Measurements from ENCODE around the gene RGPD4. TPM values are rescaled to one million over a fixed set of nuclear protein-coding genes. Genes with fewer than 3 reads are reported as not detected.

Gene RGPD4
- total RNA-seq, 1 experiment from 2014 or later, result 0.07 TPM

DNA sequence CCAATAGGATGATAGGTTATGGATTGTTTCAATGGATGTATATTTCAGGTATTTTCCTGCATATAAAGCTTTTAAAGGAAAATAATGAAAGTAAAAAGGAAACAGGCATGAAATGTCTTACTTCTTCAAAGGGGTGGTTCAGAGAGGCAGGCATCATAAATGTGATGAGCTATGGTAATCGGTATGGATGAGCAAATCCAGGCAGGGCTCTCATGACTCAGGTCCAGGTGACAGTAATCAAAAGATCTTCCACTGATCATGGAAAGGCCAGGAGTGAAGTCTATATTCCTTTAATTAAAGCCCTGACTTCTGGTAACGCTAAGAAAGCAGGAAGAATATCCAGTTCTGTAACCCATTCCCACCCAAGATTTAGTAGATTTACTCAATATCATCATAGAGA, 48.7 kb upstream of the RGPD4 start (continued):
- TF ChIP-seq, protein P1, sequence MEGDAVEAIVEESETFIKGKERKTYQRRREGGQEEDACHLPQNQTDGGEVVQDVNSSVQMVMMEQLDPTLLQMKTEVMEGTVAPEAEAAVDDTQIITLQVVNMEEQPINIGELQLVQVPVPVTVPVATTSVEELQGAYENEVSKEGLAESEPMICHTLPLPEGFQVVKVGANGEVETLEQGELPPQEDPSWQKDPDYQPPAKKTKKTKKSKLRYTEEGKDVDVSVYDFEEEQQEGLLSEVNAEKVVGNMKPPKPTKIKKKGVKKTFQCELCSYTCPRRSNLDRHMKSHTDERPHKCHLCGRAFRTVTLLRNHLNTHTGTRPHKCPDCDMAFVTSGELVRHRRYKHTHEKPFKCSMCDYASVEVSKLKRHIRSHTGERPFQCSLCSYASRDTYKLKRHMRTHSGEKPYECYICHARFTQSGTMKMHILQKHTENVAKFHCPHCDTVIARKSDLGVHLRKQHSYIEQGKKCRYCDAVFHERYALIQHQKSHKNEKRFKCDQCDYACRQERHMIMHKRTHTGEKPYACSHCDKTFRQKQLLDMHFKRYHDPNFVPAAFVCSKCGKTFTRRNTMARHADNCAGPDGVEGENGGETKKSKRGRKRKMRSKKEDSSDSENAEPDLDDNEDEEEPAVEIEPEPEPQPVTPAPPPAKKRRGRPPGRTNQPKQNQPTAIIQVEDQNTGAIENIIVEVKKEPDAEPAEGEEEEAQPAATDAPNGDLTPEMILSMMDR (IDR thresholded peaks at IDR 0.05 in 2 of 3, conservative IDR thresholded peaks at IDR 0.05 in 1 of 3; ENCODE audit: borderline replicate concordance in 1 of 3, insufficient read depth in 1 of 3, low read depth in 2 of 3, low read length in 2 of 3), result no peak
- TF ChIP-seq EGR1 (IDR thresholded peaks at IDR 0.05; ENCODE audit: low read depth) (no peak), POLR2A (IDR thresholded peaks at IDR 0.05; ENCODE audit: borderline replicate concordance, extremely low read depth, insufficient read depth, insufficient read length) (no peak), FOSL1 (IDR thresholded peaks at IDR 0.05; ENCODE audit: low read depth) (no peak)

DNA sequence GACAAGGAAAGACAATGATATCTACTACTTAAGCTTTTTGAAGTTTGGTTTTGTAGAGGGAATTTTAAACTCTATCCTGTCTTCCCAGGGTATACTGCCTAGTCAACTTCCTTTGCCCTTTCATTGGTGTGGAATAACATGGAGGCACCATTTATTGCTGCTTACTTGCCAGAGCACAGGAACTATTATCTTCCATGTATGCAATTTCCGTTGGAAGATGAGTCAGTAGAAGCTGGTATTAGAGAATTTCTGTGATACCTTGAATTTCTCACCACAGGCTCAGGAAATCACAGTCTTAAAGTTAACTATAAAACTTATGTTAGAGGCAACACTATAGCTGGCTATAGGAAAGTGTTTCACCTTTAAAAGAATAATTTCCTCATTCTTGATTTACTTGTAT, 40.9 kb upstream of the RGPD4 start:
- H4K20me1 ChIP-seq (ENCODE audit: insufficient read depth), result no peaks in the 10 kb centered on the region
- no peak for DNase-seq (ENCODE audit: low read depth, low spot score)
- H3K4me3 ChIP-seq (replicated peaks in 1 of 2; ENCODE audit: low read depth in 1 of 2, low read length in 2 of 2), result no peak overlapping the region
- ATAC-seq, result no peak
- no peaks in the 10 kb centered on the region for H3K79me2 ChIP-seq (ENCODE audit: insufficient read depth, low read length)
- no peak overlapping the region for H3K4me2 ChIP-seq (ENCODE audit: low read length)
- no peak overlapping the region for H3K27ac ChIP-seq (ENCODE audit: low read depth, low read length)
- no peak overlapping the region for H3K9ac ChIP-seq (ENCODE audit: low read length)
- no TSS peak for BruUV-seq (replicated peaks)
- ChIA-PET CTCF (no interaction called here), POLR2A (no interaction called here), RAD21 (ENCODE audit: low non-redundant PET in 1 of 2, low total read pairs in 2 of 2, uncharacterized antibody in 2 of 2, unreplicated experiment in 2 of 2) (no interaction called here)
- peaks cover 4 to 16% of the 10 kb centered on the region in 2 experiments; a peak in 2 of 4 replicates for H3K9me3 ChIP-seq (ENCODE audit: control insufficient read depth in 1 of 2, insufficient read depth in 1 of 2, low read depth in 1 of 2, low read length in 2 of 2)
- no peaks in the 10 kb centered on the region for H3K9me2 ChIP-seq (ENCODE audit: insufficient read depth)
- no peak for TF ChIP-seq FOSL1 (IDR thresholded peaks at IDR 0.05; ENCODE audit: low read depth)
- TF ChIP-seq EZH2phosphoT487 (IDR thresholded peaks at IDR 0.05; ENCODE audit: borderline replicate concordance), result no peak
- intact Hi-C loops (cut with micrococcal nuclease), result no loop called here
- no peak overlapping the region for H2AFZ ChIP-seq (ENCODE audit: low read depth, low read length, poor library complexity, severe bottlenecking)
- H3K27me3 ChIP-seq (ENCODE audit: insufficient read depth, low read length), result no peaks in the 10 kb centered on the region
- H3K36me3 ChIP-seq (ENCODE audit: control insufficient read depth in 1 of 2, insufficient read depth in 2 of 2, low read length in 2 of 2), result no peaks in the 10 kb centered on the region
- H3K4me1 ChIP-seq (ENCODE audit: control insufficient read depth in 1 of 2, insufficient read depth in 2 of 2, low read length in 2 of 2), result no peaks in the 10 kb centered on the region

DNA sequence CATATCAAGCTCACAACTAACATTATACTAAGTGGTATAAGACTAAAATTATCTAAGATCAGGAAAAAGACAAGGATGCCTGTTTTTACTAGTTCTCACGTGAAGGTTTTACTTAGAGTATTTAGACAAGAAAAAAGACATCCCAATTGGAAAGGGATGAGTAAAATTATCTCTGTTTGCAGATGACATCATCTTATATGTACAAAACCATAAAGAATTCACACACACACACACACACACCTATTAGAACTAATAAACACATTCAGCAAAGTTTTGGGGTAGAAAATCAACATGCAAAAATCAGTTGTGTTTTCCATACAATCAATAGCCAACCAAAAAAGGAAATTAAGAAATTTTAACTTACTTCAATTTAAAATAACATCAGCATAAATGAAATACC, 35.9 kb upstream of the RGPD4 start:
- ChIA-PET CTCF (no interaction called here), POLR2A (no interaction called here), RAD21 (ENCODE audit: low non-redundant PET in 1 of 2, low total read pairs in 2 of 2, uncharacterized antibody in 2 of 2, unreplicated experiment in 2 of 2) (no interaction called here)
- Histone ChIP-seq H3K27me3 (ENCODE audit: insufficient read depth, low read length) (no peaks in the 10 kb centered on the region), H2AFZ (ENCODE audit: low read depth, low read length, poor library complexity, severe bottlenecking) (no peak overlapping the region), H3K9ac (ENCODE audit: low read length) (no peak overlapping the region), H3K4me3 (replicated peaks in 1 of 2; ENCODE audit: low read depth in 1 of 2, low read length in 2 of 2) (no peak overlapping the region), H3K27ac (ENCODE audit: low read depth, low read length) (no peak overlapping the region), H3K4me1 (ENCODE audit: control insufficient read depth in 1 of 2, insufficient read depth in 2 of 2, low read length in 2 of 2) (no peaks in the 10 kb centered on the region), H3K9me2 (ENCODE audit: insufficient read depth) (no peaks in the 10 kb centered on the region), H4K20me1 (ENCODE audit: insufficient read depth) (no peaks in the 10 kb centered on the region), H3K36me3 (ENCODE audit: control insufficient read depth in 1 of 2, insufficient read depth in 2 of 2, low read length in 2 of 2) (no peaks in the 10 kb centered on the region), H3K4me2 (ENCODE audit: low read length) (no peak overlapping the region), H3K79me2 (ENCODE audit: insufficient read depth, low read length) (no peaks in the 10 kb centered on the region), H3K9me3 (ENCODE audit: control insufficient read depth in 1 of 2, insufficient read depth in 1 of 2, low read depth in 1 of 2, low read length in 2 of 2) (peaks cover 4 to 26% of the 10 kb centered on the region in 2 experiments; a peak in 2 of 4 replicates)
- no peak for ATAC-seq
- TF ChIP-seq RAD21 (IDR thresholded peaks at IDR 0.05; ENCODE audit: low read depth) (no peak), ZFX (IDR thresholded peaks at IDR 0.05) (no peak), ZNF274 (IDR thresholded peaks at IDR 0.05; ENCODE audit: low read depth, low read length) (no peak), FOSL1 (IDR thresholded peaks at IDR 0.05; ENCODE audit: low read depth) (no peak), CBX3 (IDR thresholded peaks at IDR 0.05; ENCODE audit: low read depth) (no peak)
- TF ChIP-seq, protein P1 (IDR thresholded peaks at IDR 0.05 in 2 of 3, conservative IDR thresholded peaks at IDR 0.05 in 1 of 3; ENCODE audit: borderline replicate concordance in 1 of 3, insufficient read depth in 1 of 3, low read depth in 2 of 3, low read length in 2 of 3), result no peak
- TF ChIP-seq, protein P2, sequence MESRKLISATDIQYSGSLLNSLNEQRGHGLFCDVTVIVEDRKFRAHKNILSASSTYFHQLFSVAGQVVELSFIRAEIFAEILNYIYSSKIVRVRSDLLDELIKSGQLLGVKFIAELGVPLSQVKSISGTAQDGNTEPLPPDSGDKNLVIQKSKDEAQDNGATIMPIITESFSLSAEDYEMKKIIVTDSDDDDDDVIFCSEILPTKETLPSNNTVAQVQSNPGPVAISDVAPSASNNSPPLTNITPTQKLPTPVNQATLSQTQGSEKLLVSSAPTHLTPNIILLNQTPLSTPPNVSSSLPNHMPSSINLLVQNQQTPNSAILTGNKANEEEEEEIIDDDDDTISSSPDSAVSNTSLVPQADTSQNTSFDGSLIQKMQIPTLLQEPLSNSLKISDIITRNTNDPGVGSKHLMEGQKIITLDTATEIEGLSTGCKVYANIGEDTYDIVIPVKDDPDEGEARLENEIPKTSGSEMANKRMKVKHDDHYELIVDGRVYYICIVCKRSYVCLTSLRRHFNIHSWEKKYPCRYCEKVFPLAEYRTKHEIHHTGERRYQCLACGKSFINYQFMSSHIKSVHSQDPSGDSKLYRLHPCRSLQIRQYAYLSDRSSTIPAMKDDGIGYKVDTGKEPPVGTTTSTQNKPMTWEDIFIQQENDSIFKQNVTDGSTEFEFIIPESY (IDR thresholded peaks at IDR 0.05; ENCODE audit: extremely low read depth, insufficient replicate concordance, low read length), result no peak
- TF ChIP-seq, protein P3, sequence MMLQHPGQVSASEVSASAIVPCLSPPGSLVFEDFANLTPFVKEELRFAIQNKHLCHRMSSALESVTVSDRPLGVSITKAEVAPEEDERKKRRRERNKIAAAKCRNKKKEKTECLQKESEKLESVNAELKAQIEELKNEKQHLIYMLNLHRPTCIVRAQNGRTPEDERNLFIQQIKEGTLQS (IDR thresholded peaks at IDR 0.05), result no peak
- BruUV-seq (replicated peaks), result no TSS peak
- no peak for DNase-seq (ENCODE audit: low read depth, low spot score)
- intact Hi-C loops (cut with micrococcal nuclease), result no loop called here

Measured in HCT116 (cell line).